Heart right ventricle (tissue), 16 donors: ENCODE results near the gene SP4. TPM values are rescaled to one million over a fixed set of nuclear protein-coding genes. Genes with fewer than 3 reads are reported as not detected.

ENCODE experiments used
- ATAC-seq, 8 donors: fragments of 200-7000 bp; cut with Tn5 transposase; one replicate each; pipeline ENCODE4 v1.9.1; 2020; ENCODE audit warnings: mild to moderate bottlenecking in 8 of 8, moderate library complexity in 8 of 8, moderate number of reproducible peaks in 1 of 8
- DNase-seq, 2 donors: peaks; one replicate each; pipeline ENCODE4 v3.0.0-alpha.2; 2020
- H3K27ac ChIP-seq, 10 donors: fragments of 200-600 bp; sonication (generic) in 2 of 10; one replicate each; pipeline versions ENCODE4 v1.5.0 to v1.8.0; 2020 to 2022; ENCODE audit warnings: mild to moderate bottlenecking in 3 of 10
- H3K27me3 ChIP-seq, 7 donors: fragments of 200-600 bp; one replicate each; pipeline ENCODE4 v1.8.0; 2021 to 2022; ENCODE audit warnings: mild to moderate bottlenecking in 2 of 7
- H3K36me3 ChIP-seq, 9 donors: fragments of 200-600 bp; sonication (generic) in 1 of 9; one replicate each; pipeline versions ENCODE4 v1.5.0 to v1.8.0; 2020 to 2022; ENCODE audit warnings: mild to moderate bottlenecking in 2 of 9
- H3K4me1 ChIP-seq, 9 donors: fragments of 200-600 bp; sonication (generic) in 1 of 9; one replicate each; pipeline versions ENCODE4 v1.5.0 to v1.8.0; 2020 to 2022; ENCODE audit warnings: mild to moderate bottlenecking in 4 of 9
- H3K4me3 ChIP-seq, 10 donors: fragments of 200-600 bp; sonication (generic) in 2 of 10; one replicate each; pipeline versions ENCODE4 v1.5.0 to v1.8.0; 2020 to 2022; ENCODE audit warnings: mild to moderate bottlenecking in 7 of 10, moderate library complexity in 2 of 10
- H3K9me3 ChIP-seq, 11 donors: fragments of 200-600 bp in 10 of 11; sonication (generic) in 2 of 11; one replicate each; pipeline versions ENCODE4 v1.5.0 to v1.8.0; 2013 to 2022; ENCODE audit warnings: mild to moderate bottlenecking in 2 of 11, control low read depth in 1 of 11, moderate library complexity in 1 of 11
- WGBS, 2 donors: extraction: QIAGEN DNeasy Blood & Tissue Kit; methylation state at CpG; one replicate each; pipeline ENCODE4 v1.1.7; 2013; ENCODE audit warnings: inconsistent platforms in 1 of 2; 5-methylcytosine and 5-hydroxymethylcytosine counted together
- intact Hi-C, 10 donors: fragments of 100-400 bp; cut with DNase I; formaldehyde crosslinking; loops; one replicate each; pipeline versions ENCODE4 v1.11.1 to v1.14.2; 2022
- polyA plus RNA-seq, 2 donors: library from polyadenylated mRNA; stranded (reverse); fragments of 200-250 nt; gene quantifications; one replicate each; pipeline ENCODE4 v1.2.3, GENCODE V29; 2013
- total RNA-seq, 10 donors: library from RNA; stranded (reverse); fragmentation: NEBNext Ultra II Directional in 3 of 10; extraction: Animal tissue kit (Norgen Biotek cat#: 25700) in 3 of 10; gene quantifications; one replicate each; pipeline versions ENCODE4 v1.2.1 to v1.2.4, GENCODE V29; 2021 to 2023
- TF ChIP-seq, protein P1 (sequence below), 9 donors: fragments of 200-600 bp; sonication (generic) in 2 of 9; IDR thresholded peaks; one replicate each; pipeline versions ENCODE4 v1.5.0 to v1.8.0; 2021 to 2022; ENCODE audit warnings: antibody characterized with exemption in 9 of 9, mild to moderate bottlenecking in 5 of 9, moderate library complexity in 1 of 9
- donor health status: Arrhythmogenic right ventricular cardiomyopathy.
- donor health status: ischemic (EF 13 %, LVEDD 7.1; RV severe dilation, severe dysfunction).
- donor health status: healthy with polysubstance abuse.
- donor health status: DM: no; HTN: yes; CAD: no.
- donor health status: DM: no; HTN: no; CAD: no.
- donor health status: ischemic (EF 25% LVEDD 6.9; RV normal size, moderate dysfunction).
- donor health status: ischemic (EF 25% LVEDD 5.7; RV mildly dilated, moderate dysfunction).
- donor health status: healthy.
- donor health status: DM: yes; HTN: yes; CAD: no.
- donor health status: Ischemic cardiomyopathy.
- donor health status: ischemic (EF 35%, LVEDD 5.7; RV mildly dilated, moderate dysfunction).
- donor health status: nonischemic (EF 11% LVEDD 7.7; RV severe dilation, severe dysfunction).
- donor health status: DM: yes; HTN: yes; CAD: no.
- donor health status: PGD.
- donor health status: ischemic (EF 29% LVEDD 5.4; RV normal size, mild dysfunction).
- donor health status: nonischemic (EF 23%, LVEDD 6.1; RV moderate dilation, normal function).

SP4 gene
- total and polyA plus RNA-seq, 12 donors, result 1.6 to 9.9 (median 6.5) TPM

DNA sequence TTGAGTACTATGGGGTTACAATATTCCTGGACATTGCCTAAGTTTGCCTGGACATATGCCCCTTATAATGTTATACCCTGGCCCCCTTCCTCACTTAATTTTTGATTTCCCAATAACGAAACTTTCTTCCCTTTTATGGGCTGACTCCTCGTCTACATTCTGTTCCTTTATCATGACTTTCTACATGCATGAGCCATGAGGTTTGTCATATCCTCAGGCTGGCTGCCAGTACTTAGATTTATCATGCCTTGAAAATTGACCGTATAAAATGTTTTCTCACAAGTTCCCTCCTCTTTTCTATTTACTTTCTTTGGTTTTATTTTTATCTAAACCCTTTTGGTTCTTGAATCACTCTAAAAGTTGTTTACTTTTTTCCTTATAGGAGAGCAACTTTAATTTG is 119.6 kb downstream of the SP4 start:
- H3K4me3 ChIP-seq, result no peak overlapping the region
- H3K4me1 ChIP-seq, result peaks cover 4 to 17% (median 14%) of the 10 kb centered on the region in 9 donors
- no peak for DNase-seq
- H3K36me3 ChIP-seq, result no peaks in the 10 kb centered on the region
- H3K9me3 ChIP-seq, result no peaks in the 10 kb centered on the region
- intact Hi-C loops, result no loop called here
- TF ChIP-seq, protein P1, sequence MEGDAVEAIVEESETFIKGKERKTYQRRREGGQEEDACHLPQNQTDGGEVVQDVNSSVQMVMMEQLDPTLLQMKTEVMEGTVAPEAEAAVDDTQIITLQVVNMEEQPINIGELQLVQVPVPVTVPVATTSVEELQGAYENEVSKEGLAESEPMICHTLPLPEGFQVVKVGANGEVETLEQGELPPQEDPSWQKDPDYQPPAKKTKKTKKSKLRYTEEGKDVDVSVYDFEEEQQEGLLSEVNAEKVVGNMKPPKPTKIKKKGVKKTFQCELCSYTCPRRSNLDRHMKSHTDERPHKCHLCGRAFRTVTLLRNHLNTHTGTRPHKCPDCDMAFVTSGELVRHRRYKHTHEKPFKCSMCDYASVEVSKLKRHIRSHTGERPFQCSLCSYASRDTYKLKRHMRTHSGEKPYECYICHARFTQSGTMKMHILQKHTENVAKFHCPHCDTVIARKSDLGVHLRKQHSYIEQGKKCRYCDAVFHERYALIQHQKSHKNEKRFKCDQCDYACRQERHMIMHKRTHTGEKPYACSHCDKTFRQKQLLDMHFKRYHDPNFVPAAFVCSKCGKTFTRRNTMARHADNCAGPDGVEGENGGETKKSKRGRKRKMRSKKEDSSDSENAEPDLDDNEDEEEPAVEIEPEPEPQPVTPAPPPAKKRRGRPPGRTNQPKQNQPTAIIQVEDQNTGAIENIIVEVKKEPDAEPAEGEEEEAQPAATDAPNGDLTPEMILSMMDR (IDR thresholded peaks at IDR 0.05), result no peak
- peaks cover 8 to 49% (median 37%) of the 10 kb centered on the region in 7 donors for H3K27me3 ChIP-seq
- 48 to 59% methylated on average over 3 of the region's 3 CpGs for WGBS, 2 donors
- no peak for ATAC-seq
- no peak overlapping the region for H3K27ac ChIP-seq

DNA sequence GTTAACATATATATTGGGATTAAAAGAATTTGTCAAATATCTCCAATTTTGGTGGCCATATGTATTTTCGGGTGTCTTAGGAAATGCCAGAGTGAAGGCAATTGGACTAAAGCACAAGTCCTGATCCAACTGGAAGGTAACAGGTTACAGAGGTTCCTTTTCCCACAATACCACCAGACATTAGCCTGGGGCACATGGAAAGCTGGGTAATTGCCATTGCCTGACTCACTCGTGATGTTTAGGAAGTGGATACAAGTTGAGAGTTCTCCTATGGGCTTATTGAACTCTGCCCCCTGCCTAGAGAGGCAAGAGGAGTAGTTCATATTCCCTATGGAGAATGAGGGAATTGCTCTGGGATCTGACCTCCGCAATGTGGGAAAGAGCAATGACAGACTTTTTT is 120.6 kb downstream of the SP4 start:
- 70 to 82% methylated on average over 3 of the region's 3 CpGs for WGBS, 2 donors
- TF ChIP-seq, protein P1 (IDR thresholded peaks at IDR 0.05), result no peak
- DNase-seq (no peak), ATAC-seq (no peak)
- H3K27ac ChIP-seq, result no peak overlapping the region
- intact Hi-C loops, result no loop called here
- H3K9me3 ChIP-seq, result no peaks in the 10 kb centered on the region
- H3K4me1 ChIP-seq, result peaks cover under 1 to 9% (median 5%) of the 10 kb centered on the region in 9 donors
- H3K36me3 ChIP-seq, result no peaks in the 10 kb centered on the region
- peaks cover 0 to 39% (median 27%) of the 10 kb centered on the region in 7 donors for H3K27me3 ChIP-seq
- H3K4me3 ChIP-seq, result no peak overlapping the region

DNA sequence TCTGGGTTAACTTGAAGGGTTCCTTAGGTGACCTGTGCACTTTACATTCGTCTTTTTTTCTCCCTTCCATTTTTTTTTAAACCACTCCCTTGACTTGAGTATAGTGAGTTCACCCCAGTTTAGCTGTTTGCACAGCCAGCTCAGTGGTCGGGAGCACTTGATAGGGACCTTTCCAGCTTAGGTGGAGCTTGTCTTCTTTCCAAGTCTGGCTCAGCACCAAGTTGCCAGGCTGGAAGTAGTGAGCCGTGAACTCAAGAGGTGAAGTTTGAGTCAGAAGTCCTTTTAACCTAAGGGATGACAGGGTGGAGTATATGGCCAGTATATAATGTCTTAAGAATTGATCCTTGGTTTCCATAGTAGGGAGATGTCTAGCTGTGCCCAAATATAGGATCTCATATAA is 122.2 kb downstream of the SP4 start:
- TF ChIP-seq, protein P1 (IDR thresholded peaks at IDR 0.05), result no peak
- ATAC-seq, result no peak
- Histone ChIP-seq H3K4me3 (no peak overlapping the region), H3K27ac (no peak overlapping the region), H3K9me3 (no peaks in the 10 kb centered on the region), H3K27me3 (peaks cover 0 to 23% (median 12%) of the 10 kb centered on the region in 7 donors), H3K36me3 (no peaks in the 10 kb centered on the region), H3K4me1 (peaks cover 0 to 10% (median 0%) of the 10 kb centered on the region in 9 donors)
- 77 to 90% methylated on average over 3 of the region's 3 CpGs for WGBS, 2 donors
- no peak for DNase-seq
- intact Hi-C loops, result no loop called here

DNA sequence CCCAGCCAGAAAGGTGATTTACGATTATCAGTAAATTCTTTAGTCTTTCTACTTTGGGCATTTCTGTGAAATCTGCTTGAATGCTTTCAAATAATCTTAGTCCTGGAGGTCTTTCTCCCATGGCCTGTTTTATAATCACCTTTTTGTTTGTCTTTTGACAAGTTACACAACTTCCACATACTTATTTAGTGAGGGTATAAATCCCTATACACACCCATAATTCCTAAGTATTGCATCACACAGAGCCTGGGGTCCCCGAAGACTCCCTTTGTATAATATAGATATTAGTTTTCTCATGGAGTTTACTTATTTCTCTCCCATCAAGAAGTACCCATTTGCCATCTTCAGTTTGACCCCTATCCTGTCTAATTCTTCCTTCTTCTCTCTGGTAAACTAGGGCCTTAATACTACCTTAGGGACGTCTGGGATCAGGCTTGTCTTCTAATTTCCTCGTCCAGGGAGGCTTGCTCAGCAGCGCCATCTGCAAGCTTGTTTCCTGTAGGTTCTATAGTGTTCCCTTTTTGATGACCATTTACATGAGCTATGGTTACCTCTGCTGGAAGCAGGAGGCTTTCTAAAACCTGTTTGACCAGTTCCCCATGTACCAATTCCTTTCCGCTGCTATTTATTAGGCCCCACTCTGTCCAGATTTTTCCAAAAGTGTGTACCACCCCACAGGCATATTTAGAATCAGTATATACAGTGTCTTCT is 123.1 kb downstream of the SP4 start:
- H3K27me3 ChIP-seq, result peaks cover 0 to 21% (median 4%) of the 10 kb centered on the region in 7 donors
- no peak overlapping the region for H3K4me3 ChIP-seq
- ATAC-seq, result no peak
- H3K36me3 ChIP-seq, result no peaks in the 10 kb centered on the region
- no peak overlapping the region for H3K27ac ChIP-seq
- no peak for DNase-seq
- WGBS, 2 donors, result 64 to 80% methylated on average over 6 of the region's 6 CpGs
- H3K9me3 ChIP-seq, result no peaks in the 10 kb centered on the region
- TF ChIP-seq, protein P1 (IDR thresholded peaks at IDR 0.05), result no peak
- H3K4me1 ChIP-seq, result peaks cover 0 to 10% (median 0%) of the 10 kb centered on the region in 9 donors
- intact Hi-C loops, result no loop called here
